Jurkat, Clone E6-1 (cell line): ENCODE results near the gene PARD3.

Experiments used
- DNase-seq: peaks from one replicate; pipeline ENCODE4 v3.0.0-alpha.2; 2011; ENCODE audit warnings: low read depth, low spot score
- H3K4me3 ChIP-seq: 2 replicates; pipeline ENCODE4 v1.5.1; 2011; ENCODE audit warnings: mild to moderate bottlenecking, low read length, control low read depth, moderate library complexity

Gene PARD3

DNA sequence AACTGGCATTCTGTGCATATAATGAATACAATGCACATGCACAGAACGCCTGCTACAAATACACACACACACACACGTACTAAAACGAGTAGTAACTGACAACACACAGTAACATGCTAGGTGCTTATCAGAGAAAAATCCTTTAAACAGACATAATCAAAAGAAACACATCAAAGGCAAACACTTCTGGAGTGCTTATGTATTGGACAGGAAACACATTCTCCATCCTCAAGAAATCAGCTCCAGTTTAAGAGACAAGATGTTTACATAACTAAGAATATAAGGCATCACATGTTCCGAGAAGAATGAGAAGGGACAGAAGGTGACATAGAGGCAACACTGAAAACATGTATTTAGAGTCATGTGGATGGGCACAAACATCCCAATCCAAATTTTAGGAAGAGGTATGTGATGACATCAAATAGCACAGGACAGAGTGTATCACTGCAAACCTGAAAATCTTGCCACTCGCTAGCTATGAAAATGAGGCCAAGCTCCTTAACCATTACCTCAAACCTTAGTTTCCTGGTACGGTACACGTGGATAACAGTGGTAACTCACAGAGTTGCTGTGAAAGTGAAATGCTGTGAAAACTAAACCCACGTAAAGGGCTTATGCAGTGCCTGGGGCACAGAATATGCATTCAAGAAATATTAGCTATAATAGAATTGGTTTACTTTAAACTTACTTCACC lies 619.6 kb downstream of the PARD3 start:
- no peak overlapping the region for H3K4me3 ChIP-seq
- DNase-seq: no peak

DNA sequence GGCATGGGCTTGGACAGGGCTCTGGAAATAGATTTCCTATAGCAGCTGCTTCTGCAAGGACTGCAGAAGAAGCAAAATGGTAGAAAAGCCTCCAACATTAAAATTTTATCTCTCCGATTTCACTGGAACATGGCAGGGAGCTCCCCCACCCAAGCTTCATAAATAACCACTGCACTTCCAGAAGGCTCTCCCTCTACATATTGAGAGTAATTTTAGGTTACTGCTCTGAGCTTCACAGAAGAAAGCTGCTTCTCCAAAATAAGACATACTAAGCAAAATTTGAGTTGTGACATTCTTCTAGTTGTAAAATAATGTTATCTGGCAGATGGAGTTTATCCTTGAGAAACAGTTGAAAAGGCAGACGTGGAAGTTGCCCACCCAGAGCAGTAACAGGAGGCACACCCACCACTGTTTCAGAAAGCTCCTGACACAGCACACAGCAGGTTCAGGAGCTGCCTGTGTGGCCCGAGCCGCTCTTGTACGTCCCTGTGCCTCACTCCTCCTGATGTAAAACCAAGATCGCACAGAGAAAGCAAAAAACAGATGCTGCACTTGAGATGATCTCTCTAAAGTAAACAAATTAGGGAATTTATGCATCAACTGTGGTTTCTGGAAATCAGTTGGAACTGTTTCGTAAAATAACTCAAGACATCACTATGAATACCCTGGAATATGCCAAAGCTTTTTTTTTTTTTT lies 621.0 kb downstream of the PARD3 start:
- no peak overlapping the region for H3K4me3 ChIP-seq
- no peak for DNase-seq

DNA sequence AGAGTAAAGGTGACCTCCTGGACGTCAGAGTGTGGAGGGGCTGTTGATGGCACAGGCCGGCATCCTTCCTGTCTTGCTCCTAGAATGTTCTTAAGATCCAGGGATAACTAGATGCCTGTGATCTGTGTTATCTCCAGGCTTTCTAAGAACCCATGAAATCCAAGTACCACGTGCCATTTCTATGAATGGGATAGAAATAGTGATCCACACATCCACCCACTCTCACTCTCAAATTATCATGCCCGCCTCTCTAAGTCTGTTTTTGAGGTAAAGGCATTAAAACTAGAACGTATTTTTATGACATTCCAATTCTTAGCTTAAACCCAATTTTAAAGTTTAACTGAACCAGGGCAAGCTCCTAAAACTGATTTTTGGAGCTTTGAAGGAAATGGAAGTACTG lies 622.5 kb downstream of the PARD3 start:
- DNase-seq: no peak
- H3K4me3 ChIP-seq: no peak overlapping the region

DNA sequence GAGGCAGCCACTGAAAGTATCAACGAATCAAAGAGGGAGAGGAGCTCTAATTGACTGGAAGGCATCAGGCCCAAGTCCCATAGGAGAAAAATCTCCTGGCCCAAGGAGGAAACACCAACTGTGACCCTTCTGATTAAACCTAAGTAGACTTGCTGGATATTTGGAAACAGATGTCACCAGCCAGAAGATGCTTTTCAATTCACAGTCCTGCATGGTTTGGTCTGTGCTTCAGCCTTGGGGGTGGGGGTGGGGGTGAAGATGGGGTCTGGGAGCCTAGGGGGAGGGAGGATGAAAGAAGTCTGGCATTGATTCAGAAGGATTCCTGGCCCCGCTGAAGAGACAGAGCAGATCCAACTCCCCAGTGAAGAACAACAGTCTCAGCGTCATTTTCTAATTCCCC lies 623.7 kb downstream of the PARD3 start:
- no peak for DNase-seq
- H3K4me3 ChIP-seq: no peak overlapping the region

DNA sequence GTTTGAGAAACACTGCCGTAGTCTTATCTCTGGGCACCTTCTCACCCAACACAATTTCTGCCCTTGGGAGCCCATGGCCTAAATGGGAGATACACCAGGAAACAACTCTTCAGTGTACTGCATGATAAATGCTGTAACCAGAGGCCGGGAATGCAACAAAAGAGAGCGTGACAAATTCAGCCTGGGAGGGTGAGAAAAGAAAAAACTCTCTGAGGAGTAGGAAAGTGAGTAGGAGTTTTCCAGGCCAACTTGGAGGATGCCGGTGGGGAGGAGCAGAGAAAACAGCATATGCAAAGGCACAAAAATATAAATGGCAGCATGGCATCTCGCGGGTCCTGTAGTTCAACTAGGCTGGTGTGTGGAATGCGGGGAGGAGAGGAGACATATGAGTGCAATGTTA lies 624.5 kb downstream of the PARD3 start:
- DNase-seq: no peak
- no peak overlapping the region for H3K4me3 ChIP-seq

DNA sequence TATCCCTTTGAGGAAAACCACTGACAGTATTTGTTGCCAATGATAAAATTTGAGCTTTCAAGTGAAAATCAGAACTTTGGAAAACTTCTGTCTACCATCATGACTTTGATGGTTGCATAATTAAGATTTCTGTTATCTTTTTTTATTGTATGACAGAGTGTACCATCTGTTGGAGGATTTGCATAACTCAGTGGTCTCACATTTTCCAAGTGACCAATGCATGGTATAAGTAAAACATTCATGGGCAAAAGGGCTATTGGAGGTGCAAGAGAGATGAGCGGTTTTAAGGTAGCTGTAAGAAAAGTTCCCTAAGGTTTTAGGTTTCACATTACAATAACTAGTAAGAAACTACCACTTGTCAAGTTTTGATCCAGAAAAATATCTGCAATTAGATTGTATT lies 625.3 kb downstream of the PARD3 start:
- H3K4me3 ChIP-seq: no peak overlapping the region
- DNase-seq: no peak

DNA sequence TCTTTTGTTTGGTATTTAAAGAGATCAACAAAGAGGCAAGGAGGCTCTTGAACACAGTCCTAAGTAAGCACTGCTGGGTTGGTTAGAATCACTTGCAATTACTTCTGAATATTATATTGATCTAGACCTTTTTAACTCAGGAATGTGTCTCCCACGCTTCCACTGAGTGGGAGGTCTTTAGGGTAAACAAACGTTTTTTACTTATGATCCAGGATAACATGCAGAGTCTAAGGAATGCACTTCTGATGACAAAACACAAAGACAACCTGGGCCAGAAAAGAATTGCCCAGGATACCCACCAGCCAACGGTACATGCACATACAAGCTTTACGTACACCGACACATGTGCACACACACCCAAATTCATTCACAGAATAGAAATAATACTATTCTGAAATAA lies 626.9 kb downstream of the PARD3 start:
- no peak for DNase-seq
- H3K4me3 ChIP-seq: no peak overlapping the region

DNA sequence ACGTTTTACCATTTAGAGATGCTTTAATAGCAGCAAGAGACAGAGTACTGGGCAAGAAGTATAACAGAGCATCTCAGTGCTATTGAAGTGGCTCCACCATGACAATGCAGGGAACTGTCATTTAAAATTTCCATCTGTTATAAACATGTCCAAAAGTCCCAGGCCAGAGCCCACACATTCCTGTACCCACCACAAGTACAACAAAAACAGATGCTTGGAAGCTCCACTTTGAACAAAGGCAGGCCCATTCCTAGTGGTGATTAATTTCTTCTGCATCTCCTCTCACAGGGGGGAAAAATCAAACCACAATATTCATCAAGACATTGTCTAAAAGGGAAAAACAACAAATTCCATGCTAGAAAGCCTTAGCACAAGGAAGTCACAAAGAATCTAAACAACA lies 627.9 kb downstream of the PARD3 start:
- H3K4me3 ChIP-seq: no peak overlapping the region
- no peak for DNase-seq

DNA sequence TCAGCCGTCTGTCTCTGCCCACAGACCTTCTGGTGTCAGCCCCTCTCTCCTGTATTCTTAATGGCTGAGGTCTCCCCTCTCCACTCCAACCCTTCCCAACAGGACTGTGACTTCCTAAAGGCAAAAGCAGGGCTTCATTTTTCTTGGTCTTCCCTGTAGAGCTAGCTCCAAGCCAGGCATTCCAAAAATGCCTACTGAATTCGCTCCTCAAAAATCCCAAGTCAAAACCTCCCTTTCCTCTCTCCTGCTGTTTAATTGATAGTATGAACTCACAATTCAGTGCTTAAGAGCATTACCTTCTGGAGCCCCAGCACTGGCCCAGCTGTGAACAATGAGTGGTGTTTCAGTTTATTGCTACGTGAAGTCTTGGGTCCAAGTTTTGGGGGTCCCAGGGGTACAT lies 628.4 kb downstream of the PARD3 start:
- DNase-seq: no peak
- no peak overlapping the region for H3K4me3 ChIP-seq

DNA sequence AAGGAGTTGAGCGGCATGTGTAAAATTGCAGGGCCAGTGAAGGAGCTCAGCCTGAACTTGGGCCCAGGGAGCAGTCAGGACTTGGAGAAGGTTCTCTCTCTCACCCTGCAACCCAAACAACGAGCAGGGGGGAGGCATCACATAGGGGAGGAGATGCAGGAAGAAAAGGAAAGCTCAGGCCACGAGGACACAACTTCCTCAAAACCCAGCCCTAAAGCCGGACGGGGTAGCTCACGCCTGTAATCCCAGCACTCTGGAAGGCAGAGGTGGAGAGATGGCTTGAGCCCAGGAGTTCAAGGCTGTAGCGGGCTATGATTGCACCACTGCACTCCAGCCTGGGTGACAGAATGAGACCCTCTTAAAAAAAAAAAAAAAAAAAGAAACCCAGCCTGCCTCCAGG lies 629.1 kb downstream of the PARD3 start:
- no peak for DNase-seq
- H3K4me3 ChIP-seq: no peak overlapping the region

DNA sequence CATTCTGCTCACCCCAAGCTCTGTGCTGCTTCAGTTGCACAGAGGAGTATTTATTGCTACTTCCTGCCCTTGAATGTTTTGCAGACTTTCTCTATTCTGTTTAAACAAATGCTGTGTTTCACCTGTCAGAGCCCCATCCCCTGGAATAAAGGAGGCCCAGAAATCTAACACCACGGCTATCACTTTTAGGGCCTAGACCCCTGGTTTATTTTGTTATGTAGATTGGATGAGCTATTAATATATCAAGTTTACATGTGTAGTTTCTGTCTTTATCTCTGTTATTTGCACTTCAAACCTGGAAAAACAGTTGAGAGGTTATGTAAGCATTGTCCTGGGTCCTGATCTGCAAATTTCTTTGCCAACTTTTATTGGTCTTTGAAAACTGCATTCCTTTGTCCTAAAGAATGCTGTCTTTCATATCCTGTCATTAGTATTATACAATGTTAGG lies 630.1 kb downstream of the PARD3 start:
- no peak for DNase-seq
- H3K4me3 ChIP-seq: no peak overlapping the region

DNA sequence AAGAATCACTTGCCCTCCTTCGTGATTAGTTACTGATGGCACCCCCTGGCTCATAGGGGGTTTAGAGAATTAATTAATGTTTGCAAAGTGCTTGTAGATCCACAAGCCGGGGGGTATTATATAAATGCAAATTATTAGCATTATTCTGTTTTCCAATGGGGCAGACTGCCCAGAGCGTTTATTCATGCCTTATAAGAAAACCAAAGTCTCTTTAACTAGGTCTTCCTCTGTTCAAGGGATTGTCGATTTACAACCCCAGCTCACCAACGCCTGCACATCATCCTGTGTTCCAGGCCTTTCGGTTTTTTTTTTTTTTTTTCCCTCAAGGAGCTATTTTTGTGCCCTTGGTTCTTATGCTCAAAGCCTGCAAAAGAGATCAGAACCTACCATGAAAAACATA lies 630.7 kb downstream of the PARD3 start:
- DNase-seq: no peak
- no peak overlapping the region for H3K4me3 ChIP-seq

DNA sequence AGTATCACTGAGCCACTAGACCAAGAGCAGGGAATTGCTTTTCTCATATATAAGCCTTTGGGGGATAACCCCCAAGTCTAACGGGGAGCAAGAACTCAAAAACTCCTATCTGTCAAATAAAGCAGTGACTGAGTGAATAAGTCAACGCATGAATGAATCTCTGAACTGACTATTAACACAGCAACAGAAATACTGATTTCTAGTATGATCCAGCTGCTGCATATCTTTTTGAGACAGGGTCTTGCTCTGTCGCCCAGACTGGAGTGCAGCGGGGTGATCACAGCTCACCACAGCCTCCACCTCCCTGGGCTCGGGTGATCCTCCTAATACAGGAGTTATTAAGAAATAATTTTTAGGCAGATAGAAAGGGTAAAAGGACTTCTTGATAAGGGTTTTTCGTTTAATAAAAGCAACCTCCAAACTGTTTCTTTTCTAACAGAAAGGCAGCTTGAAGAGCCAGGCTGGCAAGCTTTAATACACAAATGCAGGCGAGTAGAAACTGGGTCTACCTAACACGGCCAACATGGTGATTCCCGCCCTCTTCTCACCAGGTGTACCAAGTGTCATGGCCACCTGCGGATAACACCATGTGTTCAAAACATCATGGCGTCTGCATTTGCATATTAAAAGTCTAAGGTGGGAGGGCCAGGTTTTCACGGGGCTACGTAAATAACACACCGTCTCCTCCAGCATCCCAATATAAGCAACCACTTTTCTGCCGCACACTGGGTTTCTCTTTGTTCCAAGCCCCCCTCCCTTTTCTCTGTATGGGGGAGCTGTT lies 631.9 kb downstream of the PARD3 start:
- H3K4me3 ChIP-seq: no peak overlapping the region
- DNase-seq: no peak

DNA sequence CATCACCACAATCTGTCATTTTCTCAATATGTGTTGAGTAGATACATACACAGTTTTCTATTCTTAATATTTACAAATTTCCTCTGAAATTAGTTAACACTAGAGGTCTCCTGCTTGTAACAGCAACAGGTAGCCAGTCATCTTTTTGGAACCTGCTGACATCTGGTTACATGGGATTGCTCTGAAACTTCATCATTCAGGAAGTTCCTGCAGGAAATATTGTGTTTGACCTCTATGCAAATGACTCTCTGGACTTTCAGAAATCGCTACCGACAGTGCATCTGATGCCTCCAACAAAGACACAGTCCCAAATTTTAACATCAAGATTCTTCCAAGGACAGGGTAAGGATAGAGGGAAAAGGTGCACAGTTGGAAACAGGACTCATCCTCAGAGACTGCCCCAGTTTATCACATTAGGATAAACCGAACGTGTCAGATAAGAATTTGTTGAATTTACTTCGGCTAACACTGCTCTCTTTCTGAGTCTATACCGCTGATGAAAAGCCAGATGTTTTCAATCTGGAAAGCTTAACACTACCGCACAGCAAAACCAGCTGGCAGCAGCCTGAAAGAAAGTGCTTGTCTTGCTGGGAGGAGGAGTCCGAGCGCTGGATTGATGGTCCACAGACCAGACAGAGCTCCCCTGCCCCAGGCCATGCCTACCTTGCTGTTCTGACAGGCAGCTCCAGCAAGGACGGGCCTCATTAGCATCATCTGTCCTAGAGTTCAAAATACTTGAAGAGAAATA lies 633.4 kb downstream of the PARD3 start:
- no peak overlapping the region for H3K4me3 ChIP-seq
- DNase-seq: no peak

DNA sequence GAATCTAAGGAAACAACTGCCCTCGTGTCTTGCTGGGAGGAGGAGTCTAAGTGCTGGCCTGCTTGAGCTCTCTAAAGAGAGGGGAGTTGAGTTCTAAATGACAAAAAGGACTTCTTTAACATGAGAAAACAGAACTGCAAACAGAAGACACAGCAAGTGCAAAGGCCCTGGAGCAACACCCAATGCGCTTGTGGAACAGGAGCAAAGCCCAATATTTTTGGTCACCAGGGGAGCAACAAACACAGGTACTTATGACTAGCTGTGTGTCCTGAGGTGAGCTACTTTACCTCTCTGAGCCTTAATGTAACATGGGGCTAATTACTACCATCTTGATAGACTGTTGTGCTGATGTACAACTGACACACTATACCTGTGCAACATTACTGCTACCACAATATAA lies 634.3 kb downstream of the PARD3 start:
- H3K4me3 ChIP-seq: no peak overlapping the region
- DNase-seq: no peak

DNA sequence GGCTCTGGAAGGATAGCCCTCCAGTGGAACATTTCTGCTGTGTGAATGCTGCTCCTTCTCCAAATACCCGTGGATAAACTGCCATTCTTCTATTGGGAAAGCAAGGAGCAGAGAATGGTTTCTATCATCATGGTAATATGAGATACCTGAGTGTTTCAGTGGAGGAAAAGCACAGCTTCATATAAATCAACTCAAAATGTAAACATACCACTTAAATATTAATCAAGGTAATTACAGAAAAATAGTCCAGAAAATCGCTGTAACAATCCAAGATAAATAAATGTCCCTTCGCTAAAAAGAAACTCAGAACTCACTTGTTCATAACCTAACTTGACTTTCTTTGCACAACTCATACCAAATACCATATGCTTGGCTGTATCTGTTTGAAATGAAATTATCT lies 635.8 kb downstream of the PARD3 start:
- no peak for DNase-seq
- H3K4me3 ChIP-seq: no peak overlapping the region

DNA sequence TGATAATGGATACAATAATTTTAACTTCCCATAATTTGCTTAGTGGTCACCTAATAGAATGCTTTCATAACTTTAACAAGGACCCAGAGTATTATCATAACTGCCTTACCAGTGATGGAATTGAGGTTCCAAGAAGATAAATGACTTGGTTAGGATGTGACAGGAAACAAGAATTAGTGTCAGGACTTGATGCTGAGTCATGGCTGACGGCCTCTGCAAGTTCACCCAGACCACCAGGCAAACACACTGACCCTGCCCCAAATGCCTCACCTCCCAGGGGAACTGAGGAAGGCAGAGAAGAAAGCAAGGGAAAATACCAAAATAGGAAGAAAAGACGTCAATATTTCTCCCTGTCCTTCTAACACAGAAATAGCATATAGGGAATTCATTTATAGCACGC lies 636.3 kb downstream of the PARD3 start:
- no peak overlapping the region for H3K4me3 ChIP-seq
- no peak for DNase-seq

DNA sequence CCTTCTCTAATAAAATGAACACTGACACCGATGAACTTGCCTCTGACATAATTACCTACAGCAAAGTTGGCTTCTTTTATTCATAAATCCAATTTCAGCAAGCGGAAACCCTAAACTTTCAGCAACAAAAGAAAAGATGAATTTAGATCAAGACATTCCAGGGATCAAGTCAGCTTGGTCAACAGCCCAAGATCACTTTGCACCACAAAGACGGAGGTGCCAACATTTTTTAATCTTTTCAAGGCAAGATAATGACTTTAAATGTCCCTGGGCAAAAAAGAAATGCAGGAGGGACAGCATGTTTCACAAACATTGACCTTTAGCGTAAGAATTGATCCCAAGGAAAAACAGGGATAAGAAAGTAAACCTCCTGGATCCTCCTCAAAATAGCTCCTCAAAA lies 636.9 kb downstream of the PARD3 start:
- no peak for DNase-seq
- H3K4me3 ChIP-seq: no peak overlapping the region

DNA sequence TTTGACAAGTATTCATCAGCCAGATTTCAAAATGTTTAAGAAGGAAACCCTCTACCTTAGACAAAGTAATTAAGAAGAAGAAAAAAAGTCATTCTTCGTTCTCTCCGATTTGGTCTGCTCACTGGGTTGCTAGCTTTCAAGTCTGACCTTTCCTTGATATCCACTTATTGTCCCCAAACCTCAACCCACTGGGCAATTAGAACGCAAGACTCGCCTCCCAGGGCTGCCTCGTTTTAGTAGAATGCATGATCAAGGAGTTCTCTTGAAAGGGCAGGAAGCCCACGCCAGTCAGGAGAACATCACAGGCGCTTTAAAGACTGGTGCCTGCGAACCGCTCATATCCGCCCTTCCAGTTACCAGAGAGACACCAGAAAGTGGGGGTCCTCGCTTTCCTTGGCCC lies 637.7 kb downstream of the PARD3 start:
- peak; percentile 47 for DNase-seq
- H3K4me3 ChIP-seq: no peak overlapping the region

DNA sequence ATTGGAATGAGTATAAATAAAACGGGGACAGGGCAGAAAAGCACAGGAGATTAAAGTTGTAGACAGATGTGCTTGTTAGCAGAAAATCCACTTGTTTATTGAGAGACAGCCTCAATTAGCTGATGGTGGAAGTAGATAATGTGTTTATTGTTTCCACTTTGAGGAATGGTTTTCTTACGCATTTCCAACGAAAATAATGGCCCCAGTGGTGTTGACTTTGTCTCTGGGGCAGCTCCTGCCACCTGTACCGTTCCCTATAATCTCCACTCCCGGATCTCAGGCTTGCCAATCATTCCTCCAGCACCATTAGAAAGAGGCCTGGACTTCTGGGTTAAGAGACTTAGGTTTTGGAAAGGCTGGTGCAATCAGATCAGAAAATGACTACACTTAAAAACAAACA lies 638.7 kb downstream of the PARD3 start:
- no peak for DNase-seq

More for the DNA sequence above, 638.7 kb downstream of the PARD3 start:
- H3K4me3 ChIP-seq: no peak overlapping the region
